Myocyte (in vitro differentiated cells): ENCODE results near the gene TUBA8. TPM values are rescaled to one million over a fixed set of nuclear protein-coding genes. Genes with fewer than 3 reads are reported as not detected.
A peak's percentile ranks its signal among the peaks of the same experiment; 100 is the strongest.
"Not testable (repeated sequence)": the region's sequence is repeated elsewhere in the genome, so short reads cannot be mapped to it uniquely, and the experiment has no call there.

ENCODE experiments used
- DNase-seq: peaks from one replicate; pipeline ENCODE4 v3.0.0-alpha.2; 2012; ENCODE audit warnings: low read depth
- total RNA-seq: library from RNA; depleted of rRNA; stranded (reverse); fragments of >200 nt; gene quantifications from 2 replicates; pipeline ENCODE4 v1.2.3, GENCODE V29; 2014

Gene TUBA8
- total RNA-seq, 1 donor from 2014 or later = 20.9 TPM

- not testable (repeated sequence) for DNase-seq
Observed at GRCh38 chr22:18105981-18106380, 4.6 kb upstream of the TUBA8 start.

GRCh38 chr22:18106550-18107341 lies 3.9 kb upstream of the TUBA8 start:
- not testable (repeated sequence) for DNase-seq

- DNase-seq = no peak
Observed at GRCh38 chr22:18108187-18108586, 2.4 kb upstream of the TUBA8 start.

- no peak for DNase-seq
Observed at GRCh38 chr22:18109410-18110193, 1.0 kb upstream of the TUBA8 start.

GRCh38 chr22:18110954-18111758 lies 547 bp downstream of the TUBA8 start:
- DNase-seq = no peak

- no peak for DNase-seq
Observed at GRCh38 chr22:18111759-18112330, 1.2 kb downstream of the TUBA8 start.

GRCh38 chr22:18112440-18112839 lies 1.8 kb downstream of the TUBA8 start:
- no peak for DNase-seq

GRCh38 chr22:18113680-18114394 lies 3.2 kb downstream of the TUBA8 start:
- DNase-seq = peak; percentile 75

- DNase-seq = peak; percentile 82
Observed at GRCh38 chr22:18114495-18114894, 3.9 kb downstream of the TUBA8 start.

- DNase-seq = no peak
Observed at GRCh38 chr22:18114976-18115652, 4.5 kb downstream of the TUBA8 start.

- DNase-seq = no peak
Observed at GRCh38 chr22:18115906-18116371, 5.3 kb downstream of the TUBA8 start.

GRCh38 chr22:18116634-18117033 lies 6.0 kb downstream of the TUBA8 start:
- DNase-seq = no peak

GRCh38 chr22:18118345-18118915 lies 7.8 kb downstream of the TUBA8 start:
- DNase-seq = no peak

- DNase-seq = peak; percentile 87
Observed at GRCh38 chr22:18119409-18120110, 9.0 kb downstream of the TUBA8 start.

- peak; percentile 67 for DNase-seq
Observed at GRCh38 chr22:18120857-18121256, 10.2 kb downstream of the TUBA8 start.

GRCh38 chr22:18121506-18121905 lies 10.9 kb downstream of the TUBA8 start:
- no peak for DNase-seq

- no peak for DNase-seq
Observed at GRCh38 chr22:18121954-18122554, 11.4 kb downstream of the TUBA8 start.

- not testable (repeated sequence) for DNase-seq
Observed at GRCh38 chr22:18123476-18124025, 12.9 kb downstream of the TUBA8 start.
